A673 (cell line): Measurements from ENCODE around the gene WFDC1. TPM values are rescaled to one million over a fixed set of nuclear protein-coding genes. Genes with fewer than 3 reads are reported as not detected.

Experiments
- BruUV-seq: library from RNA; stranded (reverse); fragments of 400-500 nt; replicated peaks from 2 replicates; lab custom pipeline; 2021; lab: Mats Ljungman, UMichigan
- CTCF ChIA-PET: fragments of 300-600 bp; sonication (Branson Sonifier 250); formaldehyde crosslinking; loops from one replicate; lab custom pipeline; 2022; ENCODE audit warnings: antibody characterized with exemption; lab: Charles Lee
- POLR2A ChIA-PET: fragments of 300-600 bp; sonication (Branson Sonifier 250); formaldehyde crosslinking; loops from one replicate; lab custom pipeline; 2022; ENCODE audit warnings: antibody characterized with exemption; ENCODE audit not compliant: low non-redundant PET; lab: Charles Lee
- DNase-seq: peaks from one replicate; pipeline ENCODE4 v3.0.0-alpha.2; 2015; ENCODE audit warnings: low spot score
- H3K27ac ChIP-seq: fragments of 200-600 bp; sonication (generic); 2 replicates; pipeline ENCODE4 v1.5.1; 2016; ENCODE audit warnings: mixed run types, low read depth, mild to moderate bottlenecking, mixed read lengths, antibody characterized with exemption, low read length; ENCODE audit not compliant: poor library complexity, severe bottlenecking
- H3K27me3 ChIP-seq: fragments of 200-600 bp; sonication (generic); replicated peaks from 2 replicates; pipeline ENCODE4 v1.6.1; 2017; ENCODE audit warnings: mixed run types, low read depth, mild to moderate bottlenecking, mixed read lengths, antibody characterized with exemption, low read length; ENCODE audit not compliant: insufficient read depth, poor library complexity
- H3K36me3 ChIP-seq: fragments of 200-600 bp; sonication (generic); 2 replicates; pipeline ENCODE4 v1.6.1; 2016; ENCODE audit warnings: mixed run types, mild to moderate bottlenecking, mixed read lengths, antibody characterized with exemption, low read length; ENCODE audit not compliant: insufficient read depth, poor library complexity, severe bottlenecking
- H3K4me1 ChIP-seq: fragments of 200-600 bp; sonication (generic); 2 replicates; pipeline ENCODE4 v1.6.1; 2017; ENCODE audit warnings: mixed run types, mild to moderate bottlenecking, mixed read lengths, antibody characterized with exemption, low read length; ENCODE audit not compliant: insufficient read depth, poor library complexity, severe bottlenecking
- H3K4me3 ChIP-seq: fragments of 200-600 bp; sonication (generic); 2 replicates; pipeline ENCODE4 v1.5.1; 2016; ENCODE audit warnings: low read depth, mixed run types, mild to moderate bottlenecking, mixed read lengths, low read length; ENCODE audit not compliant: poor library complexity, severe bottlenecking
- H3K9me3 ChIP-seq: fragments of 200-600 bp; sonication (generic); 2 replicates; pipeline ENCODE4 v1.6.1; 2016; ENCODE audit warnings: mixed run types, low read depth, mild to moderate bottlenecking, mixed read lengths, antibody characterized with exemption, low read length; ENCODE audit not compliant: poor library complexity, severe bottlenecking
- EZH2 ChIP-seq: fragments of 200-600 bp; sonication (generic); IDR thresholded peaks from 2 replicates; pipeline ENCODE4 v1.6.1; 2017; ENCODE audit warnings: borderline replicate concordance, low read depth, mild to moderate bottlenecking, mixed read lengths, antibody characterized with exemption, low read length; ENCODE audit not compliant: poor library complexity, severe bottlenecking
- intact Hi-C: fragments of 100-400 bp; cut with micrococcal nuclease; formaldehyde crosslinking; loops from one replicate; pipeline ENCODE4 v1.10.0; 2022; ENCODE audit not compliant: unreplicated experiment
- total RNA-seq: library from RNA; stranded (reverse); gene quantifications from 2 replicates; pipeline ENCODE4 v1.2.3, GENCODE V29; 2021
- TF ChIP-seq, protein P1 (sequence below): fragments of 300-800, 200-600 bp; sonication (generic); conservative IDR thresholded peaks from 2 replicates; pipeline ENCODE4 v1.5.1; 2017; ENCODE audit warnings: low read depth, mild to moderate bottlenecking, antibody characterized with exemption, low read length, moderate library complexity, mixed read lengths

The WFDC1 gene
- total RNA-seq, 1 experiment from 2014 or later: not detected

DNA sequence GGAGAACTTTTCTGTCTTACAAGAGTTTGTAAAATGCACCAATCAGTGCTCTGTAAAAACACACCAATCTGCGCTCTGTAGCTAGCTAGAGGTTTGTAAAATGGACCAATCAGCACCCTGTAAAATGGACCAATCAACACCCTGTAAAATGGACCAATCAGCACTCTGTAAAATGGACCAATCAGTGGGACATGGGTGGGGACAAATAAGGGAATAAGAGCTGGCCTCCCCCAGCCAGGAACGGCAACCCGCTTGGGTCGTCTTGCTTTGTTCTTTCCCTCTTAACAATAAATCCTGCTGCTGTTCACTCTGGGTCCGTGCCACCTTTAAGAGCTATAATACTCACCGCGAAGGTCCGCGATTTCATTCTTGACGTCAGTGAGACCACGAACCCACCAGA, 36.4 kb upstream of the WFDC1 start:
- Histone ChIP-seq H3K9me3 (no peaks in the 10 kb centered on the region), H3K4me1 (no peaks in the 10 kb centered on the region), H3K4me3 (no peak overlapping the region), H3K27me3 (peaks cover 16% of the 10 kb centered on the region), H3K27ac (no peak overlapping the region), H3K36me3 (no peaks in the 10 kb centered on the region)
- CTCF ChIA-PET: no interaction called here
- intact Hi-C loops: no loop called here
- TF ChIP-seq, protein P1, sequence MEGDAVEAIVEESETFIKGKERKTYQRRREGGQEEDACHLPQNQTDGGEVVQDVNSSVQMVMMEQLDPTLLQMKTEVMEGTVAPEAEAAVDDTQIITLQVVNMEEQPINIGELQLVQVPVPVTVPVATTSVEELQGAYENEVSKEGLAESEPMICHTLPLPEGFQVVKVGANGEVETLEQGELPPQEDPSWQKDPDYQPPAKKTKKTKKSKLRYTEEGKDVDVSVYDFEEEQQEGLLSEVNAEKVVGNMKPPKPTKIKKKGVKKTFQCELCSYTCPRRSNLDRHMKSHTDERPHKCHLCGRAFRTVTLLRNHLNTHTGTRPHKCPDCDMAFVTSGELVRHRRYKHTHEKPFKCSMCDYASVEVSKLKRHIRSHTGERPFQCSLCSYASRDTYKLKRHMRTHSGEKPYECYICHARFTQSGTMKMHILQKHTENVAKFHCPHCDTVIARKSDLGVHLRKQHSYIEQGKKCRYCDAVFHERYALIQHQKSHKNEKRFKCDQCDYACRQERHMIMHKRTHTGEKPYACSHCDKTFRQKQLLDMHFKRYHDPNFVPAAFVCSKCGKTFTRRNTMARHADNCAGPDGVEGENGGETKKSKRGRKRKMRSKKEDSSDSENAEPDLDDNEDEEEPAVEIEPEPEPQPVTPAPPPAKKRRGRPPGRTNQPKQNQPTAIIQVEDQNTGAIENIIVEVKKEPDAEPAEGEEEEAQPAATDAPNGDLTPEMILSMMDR: no peak
- TF ChIP-seq EZH2: no peak
- DNase-seq: no peak
- BruUV-seq: no TSS peak
- POLR2A ChIA-PET: no interaction called here

DNA sequence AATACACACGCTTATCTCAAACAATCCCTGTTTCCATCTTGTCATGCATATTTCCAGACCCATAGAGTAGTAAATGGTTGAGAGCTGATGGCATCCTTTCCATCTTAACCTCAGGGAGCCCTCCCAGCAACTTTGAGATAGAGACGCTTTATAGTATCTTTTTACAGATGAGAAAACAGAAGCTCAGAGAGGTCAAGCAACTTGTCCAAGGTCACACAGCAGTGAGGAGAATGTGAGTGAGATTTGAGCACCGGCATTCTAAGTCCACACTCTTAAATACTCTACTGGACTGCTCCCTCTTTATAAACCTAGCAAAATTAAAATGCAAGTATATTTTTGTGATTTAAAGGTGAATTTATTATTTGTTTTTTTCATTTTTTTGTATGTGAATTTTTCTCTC, 35.0 kb upstream of the WFDC1 start:
- DNase-seq: no peak
- no peaks in the 10 kb centered on the region for H3K4me1 ChIP-seq
- no peaks in the 10 kb centered on the region for H3K9me3 ChIP-seq
- no peaks in the 10 kb centered on the region for H3K36me3 ChIP-seq
- intact Hi-C loops: no loop called here
- TF ChIP-seq, protein P1: no peak
- TF ChIP-seq EZH2: no peak
- H3K27me3 ChIP-seq: peaks cover 16% of the 10 kb centered on the region
- CTCF ChIA-PET: no interaction called here
- POLR2A ChIA-PET: interaction anchor here (0.7 kb wide), 1 partner anchor 11 kb away, joined by 6 read pairs; no protein-coding TSS in a partner anchor
- no peak overlapping the region for H3K27ac ChIP-seq
- H3K4me3 ChIP-seq: no peak overlapping the region
- no TSS peak for BruUV-seq

DNA sequence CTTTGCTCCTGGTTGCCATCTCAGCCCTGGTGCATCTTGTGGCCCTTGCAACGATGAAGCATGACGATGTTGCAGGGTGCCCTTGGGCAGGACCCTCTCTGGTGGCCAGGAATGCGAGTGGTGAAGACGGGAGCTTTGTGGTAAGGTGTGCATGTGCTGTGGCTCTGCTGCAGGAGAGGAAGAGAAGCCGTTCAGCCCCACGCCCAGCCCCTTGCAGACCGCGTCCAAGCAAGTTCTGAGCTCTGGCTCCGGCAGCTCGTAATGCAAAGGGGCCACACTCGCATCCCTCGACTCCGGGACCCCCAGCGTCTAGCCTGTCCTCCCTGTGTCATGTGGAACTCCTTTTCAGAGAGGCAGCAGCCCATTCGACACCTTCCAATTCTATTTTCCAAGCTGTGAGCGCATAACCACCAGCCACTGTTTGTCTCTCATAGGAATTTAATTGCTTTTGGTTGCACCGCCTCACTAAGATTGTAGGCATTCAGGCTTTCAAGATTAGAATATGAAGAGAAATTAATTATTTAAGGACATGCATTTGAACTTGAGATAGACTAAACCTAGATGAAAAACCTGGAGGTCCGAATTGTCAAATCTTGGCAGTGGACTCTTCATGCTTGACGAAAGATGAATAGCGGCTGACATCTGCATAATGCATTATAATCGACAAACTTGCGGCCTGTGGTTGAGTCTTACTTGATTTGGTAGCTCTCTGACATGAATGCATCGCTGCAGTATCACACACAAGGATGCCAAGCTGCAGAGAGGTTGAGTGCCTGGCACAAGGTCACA, 33.7 kb upstream of the WFDC1 start:
- no peak overlapping the region for H3K27ac ChIP-seq
- intact Hi-C loops: no loop called here
- POLR2A ChIA-PET: no interaction called here
- H3K4me3 ChIP-seq: no peak overlapping the region
- no peaks in the 10 kb centered on the region for H3K36me3 ChIP-seq
- no peak for DNase-seq
- TF ChIP-seq, protein P1: no peak
- TF ChIP-seq EZH2: no peak
- H3K27me3 ChIP-seq: peaks cover 8% of the 10 kb centered on the region
- H3K4me1 ChIP-seq: no peaks in the 10 kb centered on the region
- CTCF ChIA-PET: no interaction called here
- BruUV-seq: no TSS peak
- no peaks in the 10 kb centered on the region for H3K9me3 ChIP-seq
